HepG2 (cell line): Measurements from ENCODE around the gene TLCD1. TPM values are rescaled to one million over a fixed set of nuclear protein-coding genes. Genes with fewer than 3 reads are reported as not detected.
A peak's percentile ranks its signal among the peaks of the same experiment; 100 is the strongest.

ENCODE experiments used
- AKAP8 ChIP-seq: sonication (generic); formaldehyde crosslinking; IDR thresholded peaks from 2 replicates; pipeline ENCODE4 v1.5.1; 2020; ENCODE audit warnings: mild to moderate bottlenecking, missing genetic modification reagents
- HDAC2 ChIP-seq: sonication (generic); formaldehyde crosslinking; IDR thresholded peaks from 2 replicates; pipeline ENCODE4 v1.4.0; 2020; ENCODE audit warnings: missing genetic modification reagents
- NR2C2 ChIP-seq: sonication (generic); formaldehyde crosslinking; IDR thresholded peaks from 2 replicates; pipeline ENCODE4 v1.4.0; 2020; ENCODE audit warnings: missing genetic modification reagents, mild to moderate bottlenecking, moderate library complexity, borderline replicate concordance
- TEAD3 ChIP-seq: optimal IDR thresholded peaks from 2 replicates; pipeline ENCODE3; 2016; ENCODE audit warnings: borderline replicate concordance
- ZFP82 ChIP-seq: sonication (generic); formaldehyde crosslinking; IDR thresholded peaks from 2 replicates; pipeline ENCODE4 v1.5.1; 2020; ENCODE audit warnings: mild to moderate bottlenecking, missing genetic modification reagents, borderline replicate concordance
- ZNF207 ChIP-seq: fragments of 450-650 bp; IDR thresholded peaks from 2 replicates; pipeline ENCODE4 v1.6.1; 2016; ENCODE audit warnings: antibody characterized with exemption, borderline replicate concordance
- ZNF256 ChIP-seq: sonication (generic); formaldehyde crosslinking; conservative IDR thresholded peaks from 2 replicates; pipeline ENCODE4 v1.4.0; 2020; ENCODE audit warnings: missing genetic modification reagents
- ZNF567 ChIP-seq: sonication (generic); formaldehyde crosslinking; IDR thresholded peaks from 2 replicates; pipeline ENCODE4 v1.8.1; 2023; ENCODE audit warnings: mild to moderate bottlenecking, missing genetic modification reagents, borderline replicate concordance
- polyA plus RNA-seq, 8 experiments: library from polyadenylated mRNA; depleted of rRNA in 3 of 8; stranded (reverse) in 7 of 8; unstranded in 1 of 8; fragments of >200 nt; fragmentation: Illumina TruSeq in 4 of 8; extraction: Trizol in 4 of 8; gene quantifications; 2 replicates each; pipeline versions ENCODE4 v1.2.1 to v1.2.3, GENCODE V29; 2011 to 2016; ENCODE audit warnings: low read depth in 4 of 8, missing spikeins in 1 of 8, mixed read lengths in 1 of 8; ENCODE audit not compliant: insufficient read depth in 1 of 8
- total RNA-seq, 5 experiments: library from RNA; depleted of rRNA; stranded (reverse); fragments of >200 nt; fragmentation: Illumina TruSeq; extraction: Trizol; gene quantifications; 2 replicates each; pipeline ENCODE4 v1.2.3, GENCODE V29; 2016; ENCODE audit warnings: low read depth in 1 of 5
- TF ChIP-seq, protein P1 (sequence below): sonication (generic); formaldehyde crosslinking; IDR thresholded peaks from 2 replicates; pipeline ENCODE4 v1.4.0; 2020; ENCODE audit warnings: low read depth, mild to moderate bottlenecking, missing genetic modification reagents
- TF ChIP-seq, protein P2 (sequence below): IDR thresholded peaks from 2 replicates; pipeline ENCODE4 v1.6.1; 2016; ENCODE audit warnings: missing compliant biosample characterization, missing genetic modification reagents, borderline replicate concordance
- TF ChIP-seq, protein P3 (sequence below): IDR thresholded peaks from 2 replicates; pipeline ENCODE4 v1.6.1; 2016; ENCODE audit warnings: mild to moderate bottlenecking

The TLCD1 gene
- total and polyA plus RNA-seq, 2 of the 13 experiments (the other 11 are each of a cell fraction or from before 2014, with no cell fraction given) = 14.9 to 19.6 TPM

DNA sequence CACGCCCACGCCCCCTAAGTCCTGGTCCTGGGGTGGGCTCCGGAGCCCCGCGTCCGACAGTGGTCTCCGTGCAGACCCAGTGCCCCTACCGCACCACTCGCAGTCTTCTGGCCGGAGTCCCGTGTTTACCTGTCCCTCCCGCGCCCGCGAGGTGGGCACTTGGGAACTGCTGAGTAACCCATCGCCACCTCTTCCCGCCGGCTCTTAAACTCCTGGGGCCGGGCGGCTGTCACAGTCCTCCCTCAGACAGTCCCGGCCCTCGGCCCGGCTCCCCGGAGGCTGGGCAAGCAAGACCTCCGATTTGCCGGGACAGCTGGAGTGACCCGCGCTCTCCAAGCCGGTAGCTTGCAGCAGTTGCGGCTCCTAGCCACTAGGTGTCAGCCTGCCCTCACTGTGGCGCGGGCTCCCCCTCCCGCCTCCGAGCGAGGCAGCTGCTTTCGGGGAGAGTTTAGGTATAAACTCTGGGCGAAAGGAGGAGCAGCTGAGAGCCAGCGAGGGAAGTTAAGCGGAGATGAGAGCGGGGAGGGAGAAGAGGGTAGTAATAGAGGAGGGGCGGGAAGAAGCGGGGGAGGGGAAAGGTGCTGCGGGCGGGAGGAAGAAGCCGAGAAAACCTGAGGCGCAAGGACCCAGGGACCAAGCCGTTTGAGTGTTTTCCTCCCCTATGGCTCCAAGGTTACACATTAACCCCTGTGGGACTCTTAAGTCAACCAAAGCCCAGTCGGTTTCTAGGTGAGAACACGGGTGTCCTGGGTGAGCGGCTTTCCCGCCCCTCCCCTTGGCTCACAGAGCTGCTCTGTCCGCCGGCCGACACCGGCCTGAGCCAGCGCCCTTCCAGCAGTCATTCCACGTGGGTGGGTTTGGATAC is 826 bp upstream of the TLCD1 start (continued):
- TF ChIP-seq, protein P1, sequence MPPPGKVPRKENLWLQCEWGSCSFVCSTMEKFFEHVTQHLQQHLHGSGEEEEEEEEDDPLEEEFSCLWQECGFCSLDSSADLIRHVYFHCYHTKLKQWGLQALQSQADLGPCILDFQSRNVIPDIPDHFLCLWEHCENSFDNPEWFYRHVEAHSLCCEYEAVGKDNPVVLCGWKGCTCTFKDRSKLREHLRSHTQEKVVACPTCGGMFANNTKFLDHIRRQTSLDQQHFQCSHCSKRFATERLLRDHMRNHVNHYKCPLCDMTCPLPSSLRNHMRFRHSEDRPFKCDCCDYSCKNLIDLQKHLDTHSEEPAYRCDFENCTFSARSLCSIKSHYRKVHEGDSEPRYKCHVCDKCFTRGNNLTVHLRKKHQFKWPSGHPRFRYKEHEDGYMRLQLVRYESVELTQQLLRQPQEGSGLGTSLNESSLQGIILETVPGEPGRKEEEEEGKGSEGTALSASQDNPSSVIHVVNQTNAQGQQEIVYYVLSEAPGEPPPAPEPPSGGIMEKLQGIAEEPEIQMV (CRISPR knock-in tag) = peak; percentile 55; the same call in 1 of the 2 replicates
- TF ChIP-seq HDAC2 (CRISPR knock-in tag) (peak; percentile 57; the same call in 1 of the 2 replicates), TEAD3 (CRISPR knock-in tag) (peak; percentile 52), NR2C2 (CRISPR knock-in tag) (peak; percentile 60; the same call in 1 of the 2 replicates), AKAP8 (CRISPR knock-in tag) (0 out of 2 replicates have a peak, but pooled peaks have one; percentile 60), ZNF567 (CRISPR knock-in tag) (0 out of 2 replicates have a peak, but pooled peaks have one; percentile 5), ZNF207 (no peak), ZNF256 (CRISPR knock-in tag) (0 out of 2 replicates have a peak, but pooled peaks have one; percentile 21), ZFP82 (no peak)
- TF ChIP-seq, protein P2, sequence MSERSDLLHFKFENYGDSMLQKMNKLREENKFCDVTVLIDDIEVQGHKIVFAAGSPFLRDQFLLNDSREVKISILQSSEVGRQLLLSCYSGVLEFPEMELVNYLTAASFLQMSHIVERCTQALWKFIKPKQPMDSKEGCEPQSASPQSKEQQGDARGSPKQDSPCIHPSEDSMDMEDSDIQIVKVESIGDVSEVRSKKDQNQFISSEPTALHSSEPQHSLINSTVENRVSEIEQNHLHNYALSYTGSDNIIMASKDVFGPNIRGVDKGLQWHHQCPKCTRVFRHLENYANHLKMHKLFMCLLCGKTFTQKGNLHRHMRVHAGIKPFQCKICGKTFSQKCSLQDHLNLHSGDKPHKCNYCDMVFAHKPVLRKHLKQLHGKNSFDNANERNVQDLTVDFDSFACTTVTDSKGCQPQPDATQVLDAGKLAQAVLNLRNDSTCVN (CRISPR knock-in tag) = no peak
- TF ChIP-seq, protein P3, sequence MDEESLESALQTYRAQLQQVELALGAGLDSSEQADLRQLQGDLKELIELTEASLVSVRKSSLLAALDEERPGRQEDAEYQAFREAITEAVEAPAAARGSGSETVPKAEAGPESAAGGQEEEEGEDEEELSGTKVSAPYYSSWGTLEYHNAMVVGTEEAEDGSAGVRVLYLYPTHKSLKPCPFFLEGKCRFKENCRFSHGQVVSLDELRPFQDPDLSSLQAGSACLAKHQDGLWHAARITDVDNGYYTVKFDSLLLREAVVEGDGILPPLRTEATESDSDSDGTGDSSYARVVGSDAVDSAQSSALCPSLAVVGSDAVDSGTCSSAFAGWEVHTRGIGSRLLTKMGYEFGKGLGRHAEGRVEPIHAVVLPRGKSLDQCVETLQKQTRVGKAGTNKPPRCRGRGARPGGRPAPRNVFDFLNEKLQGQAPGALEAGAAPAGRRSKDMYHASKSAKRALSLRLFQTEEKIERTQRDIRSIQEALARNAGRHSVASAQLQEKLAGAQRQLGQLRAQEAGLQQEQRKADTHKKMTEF (CRISPR knock-in tag) = peak; percentile 76
